GM12892 (cell line): Measurements from ENCODE around the gene CTSW.
A peak's percentile ranks its signal among the peaks of the same experiment; 100 is the strongest.
"Not testable (repeated sequence)": the region's sequence is repeated elsewhere in the genome, so short reads cannot be mapped to it uniquely, and the experiment has no call there.

Experiments used
- DNase-seq: peaks from one replicate; pipeline ENCODE4 v3.0.0; 2011; ENCODE audit not compliant: insufficient read length
- FAIRE-seq: peaks from 2 replicates; lab custom pipeline; 2011; peaks lifted over from hg19 to GRCh38; lab: Jason Lieb, UNC
- POLR2A ChIP-seq: IDR thresholded peaks from 2 replicates; pipeline ENCODE4 v1.6.1; 2011; ENCODE audit warnings: low read depth, low read length, control low read depth
- POLR2AphosphoS5 ChIP-seq: IDR thresholded peaks from 2 replicates; pipeline ENCODE4 v1.6.1; 2011; ENCODE audit warnings: low read depth, low read length, control low read depth
- TAF1 ChIP-seq: IDR thresholded peaks from 2 replicates; pipeline ENCODE4 v1.6.1; 2011; ENCODE audit warnings: low read depth, mild to moderate bottlenecking, control low read depth, low read length, borderline replicate concordance

CTSW gene

DNA sequence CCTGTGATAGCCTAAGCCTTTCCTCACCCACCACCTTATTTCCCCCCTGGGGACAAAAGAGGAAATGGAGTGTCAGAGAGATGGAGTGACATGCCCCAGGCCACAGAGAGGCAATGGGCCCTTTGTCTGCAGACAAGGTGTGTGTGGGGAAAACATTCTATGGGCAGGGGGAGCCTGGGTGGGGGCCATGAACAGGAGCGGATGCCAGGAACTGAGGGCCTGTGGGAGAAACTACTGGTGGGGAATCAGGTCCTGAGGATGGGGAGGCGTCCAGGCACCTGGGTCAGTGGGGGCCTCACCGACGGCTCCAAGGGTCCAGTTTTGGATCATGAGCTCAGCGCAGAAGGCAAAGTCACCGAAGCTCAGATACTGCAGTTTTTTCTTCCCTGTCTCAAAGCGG is 5.6 kb downstream of the CTSW start:
- TF ChIP-seq POLR2A: no peak
- TF ChIP-seq TAF1: no peak
- no peak for TF ChIP-seq POLR2AphosphoS5
- no peak for FAIRE-seq
- no peak for DNase-seq

DNA sequence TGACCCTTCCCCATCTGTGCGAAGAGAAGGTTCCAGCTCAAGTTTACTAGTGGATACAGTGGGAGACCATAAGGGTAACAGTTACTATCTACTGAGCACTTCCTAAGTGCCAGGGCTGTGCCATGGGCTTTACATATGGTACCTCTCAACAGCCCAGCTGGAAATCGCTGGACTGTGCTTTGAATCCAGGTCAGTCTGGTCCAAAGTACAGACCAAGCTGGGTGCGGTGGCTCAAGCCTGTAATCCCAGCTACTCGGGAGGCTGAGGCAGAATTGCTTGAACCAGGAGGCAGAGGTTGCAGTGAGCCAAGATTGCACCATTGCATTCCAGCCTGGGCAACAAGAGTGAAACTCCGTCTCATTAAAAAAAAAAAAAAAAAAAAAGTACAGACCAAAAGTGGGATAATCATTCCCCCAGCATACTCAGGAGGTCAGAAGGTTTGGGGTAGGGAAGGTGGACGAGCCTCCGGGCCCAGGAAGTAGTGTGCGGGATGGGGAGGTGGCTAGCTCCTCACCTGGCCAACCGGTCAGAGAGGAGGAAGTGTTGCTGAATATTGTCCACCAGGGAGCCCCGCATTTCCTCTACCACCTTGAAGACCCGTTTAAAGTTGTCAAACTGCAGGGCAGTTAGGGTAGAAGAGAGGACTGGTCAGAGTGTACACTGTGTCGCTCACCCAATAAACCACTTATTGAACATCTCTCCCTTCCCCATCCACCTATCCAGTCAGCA is 6.3 kb downstream of the CTSW start:
- FAIRE-seq (no peak), DNase-seq (no peak)
- no peak for TF ChIP-seq POLR2AphosphoS5
- no peak for TF ChIP-seq POLR2A

- TF ChIP-seq POLR2A (no peak), POLR2AphosphoS5 (no peak), TAF1 (no peak)
- FAIRE-seq (no peak), DNase-seq (no peak)
Observed at GRCh38 chr11:65886826-65887722, 7.4 kb downstream of the CTSW start.

- FAIRE-seq: no peak
- no peak for DNase-seq
- no peak for TF ChIP-seq POLR2A
- TF ChIP-seq TAF1: no peak
- no peak for TF ChIP-seq POLR2AphosphoS5
Observed at GRCh38 chr11:65887723-65888162, 8.1 kb downstream of the CTSW start.

GRCh38 chr11:65888163-65888814 is 8.7 kb downstream of the CTSW start, which contains the start of gene FIBP:
Gene FIBP (minus strand): TSS chr11:65888471. CDS start chr11:65888418, 53 bp downstream.
- peak; percentile 98 for FAIRE-seq
- peak; percentile 99 for DNase-seq
- peak; percentile 87 for TF ChIP-seq POLR2AphosphoS5
- TF ChIP-seq POLR2A: peak; percentile 90
- 0 out of 2 replicates have a peak, but pooled peaks have one; percentile 25 for TF ChIP-seq TAF1

- FAIRE-seq: peak; percentile 98
- peak; percentile 96 for TF ChIP-seq POLR2AphosphoS5
- TF ChIP-seq POLR2A: peak; percentile 99
- peak; percentile 89 for TF ChIP-seq TAF1
- DNase-seq: peak; percentile 91
Observed at GRCh38 chr11:65890324-65891218, 10.9 kb downstream of the CTSW start, which contains the start of gene CCDC85B. Gene CCDC85B (plus strand): TSS chr11:65890673. CDS start chr11:65890784, 111 bp downstream.

- peak; percentile 22; the same call in 1 of the 2 replicates for TF ChIP-seq POLR2A
- no peak for TF ChIP-seq POLR2AphosphoS5
- no peak for TF ChIP-seq TAF1
- FAIRE-seq (peak; percentile 69), DNase-seq (no peak)
Observed at GRCh38 chr11:65891219-65892136, 11.8 kb downstream of the CTSW start.

DNA sequence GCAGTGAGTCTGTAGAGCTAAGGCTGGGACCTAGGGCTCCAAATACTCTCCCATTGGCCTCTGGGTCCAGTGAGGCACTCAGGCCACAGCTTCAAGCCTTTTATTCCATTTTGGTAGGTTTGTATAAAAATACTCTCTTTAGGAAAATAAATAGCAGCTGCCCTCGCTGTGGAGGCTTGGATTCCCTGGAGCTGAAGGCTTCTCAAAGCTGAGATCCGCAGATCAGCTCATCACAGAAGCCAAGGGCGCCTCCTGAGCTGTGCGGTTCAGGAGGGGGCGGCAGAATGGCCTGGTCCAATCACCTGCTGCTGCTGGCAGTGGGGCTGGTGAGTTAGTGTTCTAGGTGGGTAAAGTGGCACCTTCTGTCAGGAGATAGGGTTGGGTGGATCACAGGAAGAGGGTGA is 12.5 kb downstream of the CTSW start:
- DNase-seq: not testable (repeated sequence)
- FAIRE-seq: peak; percentile 40

DNA sequence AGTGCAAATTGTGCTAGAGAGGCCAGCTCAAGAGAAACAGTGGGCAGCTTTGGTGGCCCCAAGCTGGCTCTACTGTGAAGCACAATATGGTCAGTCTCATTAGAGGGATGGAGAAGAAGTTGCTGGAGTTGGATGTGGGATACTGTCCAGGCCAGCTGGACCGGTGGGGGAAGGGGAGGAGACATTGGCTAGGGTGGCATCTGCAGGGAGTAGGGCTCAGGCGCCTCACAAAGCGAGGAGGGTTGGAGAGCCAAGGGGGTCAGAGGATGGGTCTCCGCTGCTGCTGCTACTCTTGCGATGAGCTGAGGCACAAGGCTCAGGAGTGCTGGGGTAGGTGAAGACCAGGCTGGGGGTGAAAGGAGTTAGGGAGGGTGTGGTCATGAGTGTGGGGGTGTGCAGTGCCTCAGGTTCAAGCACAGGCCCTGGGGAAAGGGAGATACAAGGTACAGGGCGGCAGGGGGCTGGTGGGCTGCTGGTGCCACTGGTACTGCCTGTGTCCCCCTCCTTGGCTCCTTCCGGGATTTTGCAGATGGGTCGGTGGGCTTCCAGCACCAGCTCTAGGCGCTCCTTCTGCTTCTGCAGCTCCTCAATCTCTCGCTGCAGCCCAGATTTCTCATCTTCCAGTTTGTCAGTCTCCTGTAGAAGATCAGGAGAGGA is 13.2 kb downstream of the CTSW start:
- FAIRE-seq (no peak), DNase-seq (no peak)
- TF ChIP-seq POLR2AphosphoS5 (0 out of 2 replicates have a peak, but pooled peaks have one; percentile 27), POLR2A (no peak; the same call in 1 of the 2 replicates), TAF1 (no peak)
